ENCODE results near the gene CRACR2A.

- TF ChIP-seq POLR2A (IDR thresholded peaks at IDR 0.05; ENCODE audit: low read depth) (no peak), CTCF (IDR thresholded peaks at IDR 0.05) (no peak), POLR2AphosphoS5 (IDR thresholded peaks at IDR 0.05) (no peak)
These were observed 146.8 kb downstream of the CRACR2A start for GRCh38 chr12:3606128-3606527.
